LoVo (cell line): ENCODE measurements around the gene CENPX.

Source experiments
- DNase-seq: peaks from one replicate; pipeline ENCODE4 v3.0.0-alpha.2; 2016; ENCODE audit warnings: low spot score

CENPX gene

DNA sequence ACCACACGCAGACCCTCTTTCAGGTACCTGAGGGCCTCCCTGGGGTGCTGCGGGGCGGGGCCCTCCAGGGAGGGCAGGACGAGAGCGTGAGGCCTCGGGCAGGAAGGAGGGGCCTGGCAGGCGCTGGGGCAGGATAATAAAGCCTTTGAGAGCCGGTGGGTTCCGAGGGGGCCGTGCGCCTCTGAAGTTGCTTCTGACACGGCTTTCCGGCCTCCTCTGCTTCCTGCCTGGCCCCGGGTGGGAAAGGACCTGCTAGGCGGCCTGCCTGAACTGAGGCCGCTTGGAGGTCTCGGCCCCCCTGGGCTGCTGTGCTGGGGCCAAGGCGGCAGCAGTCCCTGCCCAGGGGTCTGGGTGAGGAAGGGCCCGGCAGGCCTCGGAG lies 10.4 kb downstream of the CENPX start:
- no peak for DNase-seq

- DNase-seq = no peak
These were observed 11.0 kb downstream of the CENPX start for GRCh38 chr17:82011617-82012187.

DNA sequence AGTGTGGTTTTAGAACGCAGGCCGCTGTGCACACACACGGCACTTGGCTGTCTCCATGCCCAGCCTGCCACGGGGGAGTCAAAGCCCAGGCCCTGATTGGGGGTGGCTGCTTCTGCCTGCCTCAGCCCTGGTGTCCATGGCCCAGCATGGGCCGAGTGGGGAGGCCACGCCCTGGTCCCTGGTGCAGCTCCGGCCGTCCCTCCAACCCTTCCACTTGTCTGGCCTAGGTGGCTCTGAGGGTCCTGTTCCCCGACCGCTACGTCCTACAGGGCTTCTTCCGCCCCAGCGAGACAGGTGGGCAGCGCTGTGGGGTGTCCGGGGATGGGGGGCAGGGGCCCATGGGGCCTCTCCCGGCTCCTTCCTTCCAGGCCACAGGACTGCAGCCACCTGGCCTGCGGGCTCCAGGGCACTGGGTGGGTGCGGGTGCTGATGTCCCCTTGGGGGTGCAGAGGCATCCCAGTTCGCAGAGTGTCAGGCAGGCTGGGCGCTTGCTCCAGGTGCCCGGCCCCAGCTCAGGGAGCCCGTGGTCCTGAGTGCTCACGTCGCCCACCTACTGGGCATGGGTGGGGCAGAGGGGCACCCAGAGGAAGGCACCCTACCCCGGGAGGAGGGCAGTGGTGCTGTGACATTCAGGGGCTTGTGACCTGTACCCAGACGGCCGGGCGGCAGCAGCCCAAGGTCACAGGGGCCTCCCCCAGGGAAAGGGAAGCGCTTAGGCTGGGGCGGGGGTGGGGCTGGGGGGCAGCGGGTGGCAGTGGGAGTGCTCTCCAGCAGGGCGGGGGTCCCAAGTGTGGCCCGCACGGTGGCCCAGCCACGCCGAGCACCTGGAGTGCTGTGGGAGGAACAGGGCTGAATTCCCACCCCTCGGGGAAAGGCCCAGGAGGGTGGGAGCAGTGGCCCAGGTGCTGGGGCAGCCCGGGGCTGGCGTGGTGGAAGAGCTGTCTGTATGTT lies 11.8 kb downstream of the CENPX start:
- DNase-seq = no peak

GRCh38 chr17:82009413-82009812 lies 13.3 kb downstream of the CENPX start:
- DNase-seq = no peak

GRCh38 chr17:82008941-82009405 lies 13.7 kb downstream of the CENPX start:
- DNase-seq = no peak

- no peak for DNase-seq
These were observed 14.3 kb downstream of the CENPX start for GRCh38 chr17:82008258-82008940.

- DNase-seq = no peak
These were observed 15.0 kb downstream of the CENPX start for GRCh38 chr17:82007495-82008257.

- DNase-seq = no peak
These were observed 15.5 kb downstream of the CENPX start for GRCh38 chr17:82007228-82007494.

GRCh38 chr17:82006468-82007227 lies 16.0 kb downstream of the CENPX start:
- no peak for DNase-seq

- no peak for DNase-seq
These were observed 16.9 kb downstream of the CENPX start for GRCh38 chr17:82005701-82006348.

DNA sequence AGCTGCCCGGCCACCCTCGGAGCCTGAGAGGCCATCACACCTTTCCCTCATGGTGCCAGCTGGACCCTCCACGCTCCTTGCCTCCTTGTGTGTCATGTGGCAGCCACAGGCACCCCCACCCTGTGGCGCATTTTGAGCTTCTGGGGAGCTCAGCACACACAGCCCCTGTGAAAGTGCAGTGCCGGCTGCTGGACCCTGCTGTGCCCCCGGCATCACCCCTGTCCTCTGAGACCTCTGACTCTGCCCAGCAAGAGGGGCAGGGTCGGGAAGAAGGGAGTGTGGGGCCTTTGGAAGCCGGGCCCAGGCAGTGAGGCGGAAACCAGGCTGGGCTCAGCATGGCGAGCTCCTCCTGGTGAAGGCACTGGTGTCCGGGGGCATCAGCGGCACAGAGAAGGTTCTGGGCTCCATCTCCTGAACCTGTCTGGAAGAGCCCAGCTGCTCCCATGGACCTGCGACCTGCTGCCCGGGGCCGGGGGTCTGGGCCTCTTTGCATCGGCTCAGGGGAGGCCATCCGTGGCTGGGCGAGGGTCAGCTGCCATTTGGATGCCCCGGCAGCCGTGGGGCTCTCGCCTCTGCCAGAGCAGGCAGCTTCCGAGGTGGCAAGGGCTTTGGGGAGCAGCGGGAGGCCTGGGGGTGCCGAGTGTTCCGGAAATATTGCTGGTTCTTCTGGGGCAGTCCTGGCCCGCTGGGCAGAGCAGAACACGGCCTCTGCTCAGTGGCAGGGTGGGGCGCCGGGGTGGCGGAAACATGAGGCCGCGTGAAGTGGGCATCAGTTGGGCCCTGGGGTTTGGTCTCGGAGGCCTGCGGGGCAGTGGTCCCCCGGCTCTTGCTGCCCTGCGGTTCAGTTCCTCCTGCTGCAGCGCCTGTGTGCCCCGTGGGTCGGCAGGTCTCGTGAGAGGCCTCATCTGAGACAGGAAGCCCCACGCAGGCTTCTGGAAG lies 17.9 kb downstream of the CENPX start:
- DNase-seq = no peak

DNA sequence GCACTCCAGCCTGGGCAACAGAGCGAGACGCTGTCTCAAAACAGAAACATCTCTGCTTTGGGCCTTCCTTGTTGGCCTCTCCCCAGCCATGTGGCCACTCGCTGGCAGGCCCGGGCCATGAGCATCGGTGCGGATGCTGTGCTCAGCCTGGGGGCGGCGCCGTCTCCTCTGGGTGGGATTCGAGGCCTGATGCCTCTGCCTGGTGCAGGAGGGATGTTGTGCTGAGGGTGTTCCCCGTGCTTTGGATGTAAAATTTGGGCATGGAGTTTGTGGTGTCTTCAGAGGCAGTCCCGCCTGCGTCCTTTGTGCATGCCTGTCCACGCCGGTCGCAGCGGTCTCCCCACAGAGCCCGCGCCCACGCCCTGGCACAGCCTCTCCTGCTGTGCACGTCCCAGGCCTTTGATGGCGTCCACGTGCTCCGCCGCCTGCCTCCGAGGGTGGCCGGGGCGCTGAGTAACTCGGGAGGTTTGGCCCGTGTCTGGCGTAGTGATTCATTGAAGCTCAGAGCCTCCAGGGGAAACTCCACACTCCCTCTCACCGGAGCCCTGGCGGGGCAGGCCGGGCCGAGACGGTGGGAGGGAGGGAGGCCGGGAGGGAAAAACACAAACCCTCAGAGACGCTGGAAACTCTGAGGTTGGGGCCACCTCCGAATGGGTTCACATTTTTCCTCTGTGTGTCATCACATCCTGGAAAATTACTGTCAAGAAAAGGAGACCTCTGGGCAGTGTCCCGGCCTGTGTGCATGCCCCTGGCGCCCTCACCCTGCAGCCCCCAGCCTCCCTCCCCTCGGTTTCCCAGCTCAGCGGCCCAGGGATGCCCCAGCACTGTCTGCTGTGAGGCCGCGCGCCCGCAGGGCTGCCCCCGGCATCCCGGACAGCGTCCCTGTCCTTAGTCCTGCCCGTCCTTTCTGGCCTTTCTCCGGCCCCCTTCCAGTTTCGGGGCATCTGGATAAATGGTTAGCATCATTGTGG lies 19.0 kb downstream of the CENPX start:
- DNase-seq = peak; percentile 35

DNA sequence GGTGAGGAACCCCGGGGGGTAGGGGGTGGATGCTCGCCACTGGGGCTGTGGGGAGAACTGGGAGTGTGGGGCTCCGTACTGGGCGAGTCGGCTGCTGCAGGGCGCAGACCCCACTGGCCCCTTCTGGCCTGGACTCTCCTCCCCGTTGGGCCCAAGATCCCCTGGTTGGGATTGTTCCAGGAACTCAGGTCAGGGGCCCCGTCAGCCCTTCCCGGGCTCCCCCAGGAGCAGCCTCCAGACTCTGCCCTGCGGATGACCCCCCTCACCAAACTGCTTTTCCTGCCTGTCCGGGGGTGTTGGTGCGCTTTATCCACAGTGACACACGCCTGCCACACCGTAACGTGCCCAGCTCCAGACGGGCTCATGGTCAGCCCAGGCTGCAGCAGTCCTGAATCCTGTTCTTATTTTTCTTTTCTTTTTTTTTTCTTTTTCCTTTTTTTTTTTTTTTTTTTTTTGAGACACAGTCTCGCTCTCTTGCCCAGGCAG lies 21.1 kb downstream of the CENPX start:
- DNase-seq = no peak

DNA sequence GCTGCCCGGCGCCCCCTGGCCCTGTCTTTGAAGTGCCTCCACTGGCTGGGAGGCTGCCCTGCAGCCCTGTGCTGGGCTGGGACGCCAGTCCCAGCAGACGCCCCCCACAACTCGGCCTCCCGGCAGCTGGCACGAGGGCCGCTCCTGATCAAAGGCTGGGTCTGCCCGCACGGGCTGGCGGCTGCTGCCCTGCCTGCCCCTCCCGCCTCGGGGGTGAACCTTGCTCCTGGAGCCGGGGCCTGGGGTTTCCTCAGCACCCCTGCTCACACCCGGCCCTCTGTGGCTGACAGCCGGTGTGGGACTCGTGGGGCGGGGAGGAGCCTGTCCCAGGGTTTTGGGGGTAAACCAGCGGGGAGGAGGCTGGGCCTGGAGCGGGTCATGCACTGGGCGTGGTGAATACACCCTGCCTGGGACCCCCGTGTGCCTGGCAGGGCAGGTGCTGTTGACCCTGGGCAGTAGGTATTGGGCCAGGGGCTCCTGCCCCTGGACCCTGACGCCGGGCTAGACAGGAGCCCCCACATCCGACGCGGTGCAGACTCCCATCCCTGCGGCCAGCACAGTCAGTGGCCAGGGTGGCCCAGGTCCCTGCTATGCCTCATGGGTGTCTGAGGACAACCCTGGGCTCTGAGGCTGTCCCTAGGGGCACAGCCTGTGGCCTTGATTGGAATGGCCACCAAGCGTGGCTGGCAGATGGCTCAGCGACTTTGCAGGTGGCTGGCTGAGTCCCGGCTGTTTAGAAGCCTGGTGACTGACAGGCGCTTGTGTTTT lies 21.7 kb downstream of the CENPX start:
- no peak for DNase-seq

- DNase-seq = no peak
These were observed 22.5 kb downstream of the CENPX start for GRCh38 chr17:81999976-82000802.

DNA sequence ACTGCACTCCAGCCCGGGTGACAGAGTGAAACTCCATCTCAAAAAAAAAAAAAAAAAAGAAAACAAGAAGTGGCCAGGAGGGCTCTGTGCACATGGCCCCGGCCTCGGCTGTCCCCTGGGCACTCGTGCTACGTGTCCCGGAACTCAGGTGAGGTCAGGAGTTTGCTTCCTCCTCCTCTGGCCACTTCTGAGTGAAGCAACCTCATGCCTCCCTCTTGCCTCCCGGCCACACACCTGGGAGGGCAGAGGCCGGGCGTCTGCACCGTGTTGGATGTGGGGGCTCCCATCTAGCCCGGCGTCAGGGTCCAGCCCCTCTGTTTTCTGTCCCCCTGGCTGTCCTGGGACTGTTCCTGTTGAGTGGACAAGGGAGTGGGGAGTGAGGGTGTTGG lies 23.1 kb downstream of the CENPX start:
- DNase-seq = no peak
